Measurements from ENCODE around the gene BRSK1. TPM values are rescaled to one million over a fixed set of nuclear protein-coding genes. Genes with fewer than 3 reads are reported as not detected.

BRSK1 gene
- total and polyA plus RNA-seq, 2 of the 13 experiments (the other 11 are each of a cell fraction or from before 2014, with no cell fraction given): 0.18 to 1.2 TPM

- TF ChIP-seq ZNF503 (CRISPR knock-in tag; IDR thresholded peaks at IDR 0.05): no peak
- no peak for TF ChIP-seq NCOA5 (CRISPR knock-in tag; IDR thresholded peaks at IDR 0.05)
- no peak for TF ChIP-seq ZC3H13 (CRISPR knock-in tag; IDR thresholded peaks at IDR 0.05)
- TF ChIP-seq SALL2 (CRISPR knock-in tag; IDR thresholded peaks at IDR 0.05): no peak
- TF ChIP-seq ZNF746 (CRISPR knock-in tag; IDR thresholded peaks at IDR 0.05): no peak
- no peak for TF ChIP-seq ZBTB4 (CRISPR knock-in tag; IDR thresholded peaks at IDR 0.05; ENCODE audit: borderline replicate concordance)
- no peak for TF ChIP-seq ZNF781 (CRISPR knock-in tag; IDR thresholded peaks at IDR 0.05; ENCODE audit: borderline replicate concordance, not compliant biosample characterization)
- no peak for TF ChIP-seq CBX1 (IDR thresholded peaks at IDR 0.05; ENCODE audit: low read depth)
- no peak for TF ChIP-seq THAP8 (CRISPR knock-in tag; IDR thresholded peaks at IDR 0.05; ENCODE audit: borderline replicate concordance)
- no peak for TF ChIP-seq BORCS8-MEF2B (CRISPR knock-in tag; IDR thresholded peaks at IDR 0.05)
- no peak for TF ChIP-seq ISX (CRISPR knock-in tag; conservative IDR thresholded peaks at IDR 0.05)
- no peak for TF ChIP-seq ZKSCAN1 (IDR thresholded peaks at IDR 0.05; ENCODE audit: low read length)
- no peak for TF ChIP-seq CCAR2 (optimal IDR thresholded peaks at IDR 0.05; ENCODE audit: low read depth, low read length)
- no peak for TF ChIP-seq ZNF12 (CRISPR knock-in tag; IDR thresholded peaks at IDR 0.05)
- no peak for TF ChIP-seq ZMAT5 (CRISPR knock-in tag; IDR thresholded peaks at IDR 0.05; ENCODE audit: borderline replicate concordance, low read depth)
- TF ChIP-seq ZNF766 (CRISPR knock-in tag; IDR thresholded peaks at IDR 0.05; ENCODE audit: borderline replicate concordance): no peak; the same call in 1 of the 2 replicates
- TF ChIP-seq MIER2 (CRISPR knock-in tag; IDR thresholded peaks at IDR 0.05): no peak; the same call in 1 of the 2 replicates
- TF ChIP-seq ZNF720 (CRISPR knock-in tag; IDR thresholded peaks at IDR 0.05): no peak
- no peak for TF ChIP-seq ZNF569 (CRISPR knock-in tag; IDR thresholded peaks at IDR 0.05; ENCODE audit: borderline replicate concordance)
- TF ChIP-seq ZNF253 (CRISPR knock-in tag; IDR thresholded peaks at IDR 0.05; ENCODE audit: borderline replicate concordance): no peak
- peak; percentile 61; the same call in 1 of the 2 replicates for TF ChIP-seq CEBPB (IDR thresholded peaks at IDR 0.05; ENCODE audit: borderline replicate concordance, low read depth, low read length)
- 0 out of 2 replicates have a peak, but pooled peaks have one; percentile 32 for TF ChIP-seq ESRRA (CRISPR knock-in tag; IDR thresholded peaks at IDR 0.05; ENCODE audit: low read depth)
These were observed 27.0 kb upstream of the BRSK1 start (continued) for GRCh38 chr19:55256562-55257460.
